Ascending aorta (tissue), 2 donors: ENCODE results near the gene AP2A1. TPM values are rescaled to one million over a fixed set of nuclear protein-coding genes. Genes with fewer than 3 reads are reported as not detected.

Experiments
- DNase-seq, 2 donors: peaks; one replicate each; pipeline ENCODE4 v3.0.0-alpha.2; 2019; ENCODE audit warnings: low spot score in 2 of 2
- H3K27ac ChIP-seq, 2 donors: fragments of 200-600 bp; sonication (generic); one replicate each; pipeline ENCODE4 v1.5.1; 2016 to 2017; ENCODE audit warnings: mild to moderate bottlenecking in 1 of 2
- H3K27me3 ChIP-seq: fragments of 200-600 bp; sonication (generic); one replicate; pipeline ENCODE4 v1.5.1; 2017
- H3K36me3 ChIP-seq, 2 donors: fragments of 200-600 bp; sonication (generic); one replicate each; pipeline ENCODE4 v1.5.1; 2016
- H3K4me1 ChIP-seq, 2 donors: fragments of 200-600 bp; sonication (generic); one replicate each; pipeline ENCODE4 v1.5.1; 2016 to 2017; ENCODE audit warnings: mild to moderate bottlenecking in 1 of 2
- H3K4me3 ChIP-seq, 2 donors: fragments of 200-600 bp; sonication (generic); one replicate each; pipeline ENCODE4 v1.5.1; 2016 to 2017; ENCODE audit warnings: mild to moderate bottlenecking in 1 of 2
- H3K9me3 ChIP-seq, 2 donors: fragments of 200-600 bp; sonication (generic); one replicate each; pipeline ENCODE4 v1.5.1; 2016
- intact Hi-C: fragments of 100-400 bp; cut with DNase I; formaldehyde crosslinking; loops from one replicate; pipeline ENCODE4 v1.15.1; 2023
- total RNA-seq: library from RNA; depleted of rRNA; stranded (reverse); fragments of >200 nt; gene quantifications from one replicate; pipeline ENCODE4 v1.1.0, GENCODE V29; 2016
- TF ChIP-seq, protein P1 (sequence below), 3 experiments: fragments of 200-600 bp in 2 of 3; fragments of 450-650 bp in 1 of 3; sonication (generic) in 2 of 3; IDR thresholded peaks; one replicate each; pipeline ENCODE4 v1.5.1; 2016 to 2019; ENCODE audit warnings: antibody characterized with exemption in 3 of 3, mild to moderate bottlenecking in 1 of 3, moderate library complexity in 1 of 3

The AP2A1 gene
- total RNA-seq, 1 donor from 2014 or later = 249 TPM

DNA sequence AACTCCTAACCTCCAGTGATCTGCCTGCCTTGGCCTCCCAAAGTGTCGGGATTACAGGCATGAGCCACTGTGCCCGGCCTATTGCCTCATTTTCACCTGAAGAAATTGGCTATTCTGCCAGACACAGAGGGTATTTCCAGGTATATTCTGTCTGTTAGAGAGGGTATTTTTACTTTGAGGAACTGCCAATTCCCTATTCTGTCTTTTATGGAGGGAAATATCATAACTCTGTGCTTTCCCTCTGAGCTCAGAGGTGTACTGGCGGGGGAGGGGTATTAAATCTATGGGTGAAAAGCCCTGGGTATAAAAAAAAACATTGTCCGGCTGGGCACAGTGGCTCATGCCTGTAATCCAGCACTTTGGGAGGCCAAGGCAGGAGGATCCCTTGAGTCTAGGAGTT, 28.5 kb upstream of the AP2A1 start:
- H3K27ac ChIP-seq = no peak overlapping the region
- H3K27me3 ChIP-seq = no peaks in the 10 kb centered on the region
- intact Hi-C loops = no loop called here
- no peak overlapping the region for H3K4me3 ChIP-seq
- H3K36me3 ChIP-seq = no peaks in the 10 kb centered on the region
- no peaks in the 10 kb centered on the region for H3K4me1 ChIP-seq
- no peaks in the 10 kb centered on the region for H3K9me3 ChIP-seq
- TF ChIP-seq, protein P1, sequence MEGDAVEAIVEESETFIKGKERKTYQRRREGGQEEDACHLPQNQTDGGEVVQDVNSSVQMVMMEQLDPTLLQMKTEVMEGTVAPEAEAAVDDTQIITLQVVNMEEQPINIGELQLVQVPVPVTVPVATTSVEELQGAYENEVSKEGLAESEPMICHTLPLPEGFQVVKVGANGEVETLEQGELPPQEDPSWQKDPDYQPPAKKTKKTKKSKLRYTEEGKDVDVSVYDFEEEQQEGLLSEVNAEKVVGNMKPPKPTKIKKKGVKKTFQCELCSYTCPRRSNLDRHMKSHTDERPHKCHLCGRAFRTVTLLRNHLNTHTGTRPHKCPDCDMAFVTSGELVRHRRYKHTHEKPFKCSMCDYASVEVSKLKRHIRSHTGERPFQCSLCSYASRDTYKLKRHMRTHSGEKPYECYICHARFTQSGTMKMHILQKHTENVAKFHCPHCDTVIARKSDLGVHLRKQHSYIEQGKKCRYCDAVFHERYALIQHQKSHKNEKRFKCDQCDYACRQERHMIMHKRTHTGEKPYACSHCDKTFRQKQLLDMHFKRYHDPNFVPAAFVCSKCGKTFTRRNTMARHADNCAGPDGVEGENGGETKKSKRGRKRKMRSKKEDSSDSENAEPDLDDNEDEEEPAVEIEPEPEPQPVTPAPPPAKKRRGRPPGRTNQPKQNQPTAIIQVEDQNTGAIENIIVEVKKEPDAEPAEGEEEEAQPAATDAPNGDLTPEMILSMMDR (IDR thresholded peaks at IDR 0.05) = no peak
- no peak for DNase-seq

DNA sequence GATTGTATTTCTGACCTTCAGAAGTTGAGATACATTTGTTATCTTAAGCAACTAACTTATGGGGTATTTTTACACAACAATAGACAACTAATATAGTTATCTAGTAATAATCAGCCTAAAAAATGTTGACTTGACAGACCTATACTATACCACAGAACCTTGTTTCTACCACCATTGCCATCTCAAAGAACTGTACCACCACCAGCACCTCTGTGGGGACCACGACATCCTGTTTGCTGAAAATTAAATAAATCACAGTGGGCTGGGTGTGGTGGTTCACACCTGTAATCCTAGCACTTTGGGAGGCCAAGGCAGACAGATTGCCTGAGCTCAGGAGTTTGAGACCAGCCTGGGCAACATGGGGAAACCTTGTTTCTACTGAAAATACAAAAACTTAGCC, 27.7 kb upstream of the AP2A1 start:
- Histone ChIP-seq H3K9me3 (no peaks in the 10 kb centered on the region), H3K4me3 (no peak overlapping the region), H3K4me1 (no peaks in the 10 kb centered on the region), H3K36me3 (no peaks in the 10 kb centered on the region), H3K27me3 (no peaks in the 10 kb centered on the region), H3K27ac (no peak overlapping the region)
- DNase-seq = no peak
- intact Hi-C loops = no loop called here
- TF ChIP-seq, protein P1 (IDR thresholded peaks at IDR 0.05) = no peak

DNA sequence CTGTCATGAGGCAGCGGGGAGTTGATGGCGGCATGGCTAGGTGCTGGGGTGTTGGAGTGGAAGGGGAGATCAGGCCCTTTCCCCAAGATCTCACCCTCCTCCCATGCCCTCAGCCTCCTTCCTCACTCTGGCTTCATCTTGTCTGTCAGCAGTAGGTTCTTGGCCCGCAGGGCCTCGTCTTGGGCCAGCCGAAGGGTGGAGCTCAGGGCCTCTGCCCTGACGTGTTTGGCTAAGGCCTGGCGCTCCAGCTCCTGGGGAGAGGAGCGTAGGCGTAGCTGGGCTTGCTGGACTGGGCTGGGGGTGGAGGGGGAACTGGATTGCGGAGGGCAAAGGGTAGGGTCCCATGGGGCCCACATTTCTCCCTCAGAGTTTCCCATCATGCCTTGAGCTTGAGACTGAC, 26.9 kb upstream of the AP2A1 start:
- H3K4me3 ChIP-seq = no peak overlapping the region
- H3K27me3 ChIP-seq = no peaks in the 10 kb centered on the region
- H3K4me1 ChIP-seq = no peaks in the 10 kb centered on the region
- H3K9me3 ChIP-seq = no peaks in the 10 kb centered on the region
- intact Hi-C loops = no loop called here
- DNase-seq = no peak
- H3K36me3 ChIP-seq = no peaks in the 10 kb centered on the region
- H3K27ac ChIP-seq = no peak overlapping the region
- TF ChIP-seq, protein P1 (IDR thresholded peaks at IDR 0.05) = no peak

DNA sequence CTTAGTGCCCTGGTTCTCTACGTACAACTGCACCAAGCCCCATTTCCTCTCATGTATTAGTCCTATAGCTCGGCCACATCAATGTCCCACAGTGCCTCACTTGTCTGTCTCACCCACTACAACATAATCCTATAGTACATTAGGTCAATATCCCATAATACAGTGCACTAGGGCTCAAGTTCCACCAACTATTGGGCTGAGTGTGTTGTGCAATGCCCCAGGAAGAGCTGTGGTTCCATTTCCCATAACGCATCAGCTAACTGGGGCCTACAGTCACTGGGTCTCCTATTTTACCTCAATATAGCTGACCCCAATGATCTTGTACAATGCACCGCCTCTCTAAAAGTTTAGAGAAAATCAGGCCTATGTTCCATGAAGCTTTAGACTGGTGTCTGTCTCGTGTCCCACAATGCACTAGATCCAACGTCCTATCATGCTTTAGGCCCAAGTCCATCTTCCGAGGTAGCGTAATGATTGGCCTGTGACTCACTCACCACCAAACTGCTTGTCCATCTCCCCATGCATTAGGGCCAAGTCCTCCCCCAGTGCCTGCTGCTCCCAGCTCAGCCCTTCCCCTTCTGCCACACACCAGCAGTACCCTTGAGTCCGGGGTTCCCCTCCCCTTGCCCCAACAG, 25.5 kb upstream of the AP2A1 start:
- intact Hi-C loops = no loop called here
- DNase-seq = no peak
- H3K4me1 ChIP-seq = no peaks in the 10 kb centered on the region
- H3K27ac ChIP-seq = no peak overlapping the region
- H3K36me3 ChIP-seq = no peaks in the 10 kb centered on the region
- no peaks in the 10 kb centered on the region for H3K9me3 ChIP-seq
- TF ChIP-seq, protein P1 (IDR thresholded peaks at IDR 0.05) = no peak
- no peaks in the 10 kb centered on the region for H3K27me3 ChIP-seq
- H3K4me3 ChIP-seq = no peak overlapping the region

DNA sequence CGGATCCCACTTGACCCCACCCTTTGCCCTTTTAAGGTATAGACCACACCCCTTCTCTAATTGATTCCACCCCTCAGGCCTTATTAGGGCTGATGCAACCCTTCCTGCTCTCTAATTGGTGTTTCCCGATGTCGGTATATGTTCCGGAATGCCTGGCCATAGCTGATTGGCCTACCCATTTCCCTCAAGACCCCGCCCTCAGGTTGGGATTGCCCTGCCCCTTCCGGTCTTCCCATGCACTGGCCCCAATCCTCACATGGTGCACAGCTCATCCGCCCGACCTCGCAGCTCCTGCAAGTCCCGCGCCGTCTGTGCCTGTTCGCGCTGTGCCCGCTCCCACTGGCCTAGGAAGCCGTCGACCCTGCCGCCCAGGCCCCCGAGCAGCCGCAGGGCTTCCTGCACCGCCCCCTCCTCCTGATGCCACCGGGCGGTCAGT, 21.8 kb upstream of the AP2A1 start:
- Histone ChIP-seq H3K27me3 (no peaks in the 10 kb centered on the region), H3K9me3 (no peaks in the 10 kb centered on the region), H3K36me3 (no peaks in the 10 kb centered on the region), H3K4me3 (no peak overlapping the region), H3K27ac (no peak overlapping the region), H3K4me1 (no peaks in the 10 kb centered on the region)
- no peak for DNase-seq
- TF ChIP-seq, protein P1 (IDR thresholded peaks at IDR 0.05) = no peak
- intact Hi-C loops = no loop called here
